ENCODE measurements around the gene SHMT1.

SHMT1 gene

GRCh38 chr17:18280766-18281371 is 82.5 kb downstream of the SHMT1 start:
- DNase-seq, result no peak

GRCh38 chr17:18280249-18280648 is 83.1 kb downstream of the SHMT1 start:
- no peak for DNase-seq

GRCh38 chr17:18278867-18279266 is 84.5 kb downstream of the SHMT1 start:
- no peak for DNase-seq

All from right hindlimb (tissue), 1 donor.